Measurements from ENCODE around the gene KRTAP13-1.

KRTAP13-1 gene

DNA sequence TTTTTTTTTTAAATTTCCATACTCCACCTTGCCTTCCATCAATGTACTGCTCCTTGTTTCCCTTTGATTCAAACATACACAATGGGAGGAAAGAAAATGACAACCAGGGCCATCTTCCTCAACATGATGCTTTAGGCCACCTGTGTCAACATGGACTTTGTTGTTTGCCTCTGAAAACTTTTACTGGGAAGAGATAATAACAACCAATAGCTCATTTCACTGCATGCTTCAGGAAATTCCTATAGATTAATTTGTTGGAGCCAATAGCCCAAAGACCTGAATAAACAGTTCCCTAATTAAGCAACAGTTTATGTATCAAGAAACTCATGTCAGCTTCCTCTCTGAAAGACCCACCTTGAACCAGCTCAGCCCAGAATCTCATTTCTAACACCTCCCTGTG, 47.4 kb downstream of the KRTAP13-1 start:
- DNase-seq (ENCODE audit: low spot score): no peak
- TF ChIP-seq, protein P1, sequence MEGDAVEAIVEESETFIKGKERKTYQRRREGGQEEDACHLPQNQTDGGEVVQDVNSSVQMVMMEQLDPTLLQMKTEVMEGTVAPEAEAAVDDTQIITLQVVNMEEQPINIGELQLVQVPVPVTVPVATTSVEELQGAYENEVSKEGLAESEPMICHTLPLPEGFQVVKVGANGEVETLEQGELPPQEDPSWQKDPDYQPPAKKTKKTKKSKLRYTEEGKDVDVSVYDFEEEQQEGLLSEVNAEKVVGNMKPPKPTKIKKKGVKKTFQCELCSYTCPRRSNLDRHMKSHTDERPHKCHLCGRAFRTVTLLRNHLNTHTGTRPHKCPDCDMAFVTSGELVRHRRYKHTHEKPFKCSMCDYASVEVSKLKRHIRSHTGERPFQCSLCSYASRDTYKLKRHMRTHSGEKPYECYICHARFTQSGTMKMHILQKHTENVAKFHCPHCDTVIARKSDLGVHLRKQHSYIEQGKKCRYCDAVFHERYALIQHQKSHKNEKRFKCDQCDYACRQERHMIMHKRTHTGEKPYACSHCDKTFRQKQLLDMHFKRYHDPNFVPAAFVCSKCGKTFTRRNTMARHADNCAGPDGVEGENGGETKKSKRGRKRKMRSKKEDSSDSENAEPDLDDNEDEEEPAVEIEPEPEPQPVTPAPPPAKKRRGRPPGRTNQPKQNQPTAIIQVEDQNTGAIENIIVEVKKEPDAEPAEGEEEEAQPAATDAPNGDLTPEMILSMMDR (conservative IDR thresholded peaks at IDR 0.05; ENCODE audit: low read depth): no peak
- ChIA-PET CTCF (interaction anchor here (0.5 to 1.2 kb wide), 3 partner anchors 9 to 668 kb away, joined by 3 to 4 read pairs (median 4); no protein-coding TSS in a partner anchor), POLR2A (ENCODE audit: low non-redundant PET) (no interaction called here)
- H3K27ac ChIP-seq: no peak overlapping the region

DNA sequence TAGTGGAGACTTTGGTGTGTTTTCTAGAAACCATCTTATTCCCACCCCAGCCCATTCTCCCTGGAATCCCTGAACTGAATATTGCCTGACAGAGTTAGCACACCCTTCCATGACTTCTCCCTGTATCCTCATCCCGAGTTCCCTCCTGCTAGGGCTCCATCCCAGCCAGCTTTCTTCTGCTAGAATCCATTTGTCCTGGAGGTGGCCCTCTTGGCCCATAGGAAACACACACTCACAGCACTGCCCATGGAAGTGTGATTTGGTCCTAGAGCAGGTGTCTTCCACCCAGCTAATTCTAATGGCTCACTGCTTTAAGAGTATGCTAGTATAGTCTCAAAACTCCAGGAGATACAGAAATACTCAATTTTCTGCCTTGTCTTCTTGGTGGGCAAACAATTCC, 48.4 kb downstream of the KRTAP13-1 start:
- TF ChIP-seq, protein P1 (conservative IDR thresholded peaks at IDR 0.05; ENCODE audit: low read depth): no peak
- DNase-seq (ENCODE audit: low spot score): no peak
- no peak overlapping the region for H3K27ac ChIP-seq
- ChIA-PET POLR2A (ENCODE audit: low non-redundant PET) (no interaction called here), CTCF (interaction anchor here (1.2 kb wide), 1 partner anchor 10 kb away, joined by 4 read pairs; no protein-coding TSS in a partner anchor)

Data from RWPE1 (cell line).